HEK293 (cell line): Measurements from ENCODE around the gene ZMYND12.
A peak's percentile ranks its signal among the peaks of the same experiment; 100 is the strongest.

Source experiments
- CTCF ChIA-PET: fragments of 350-600 bp; formaldehyde crosslinking; extraction: SDS; loops from one replicate; lab custom pipeline; 2021; ENCODE audit warnings: antibody characterized with exemption; lab: Yijun Ruan, JAX
- POLR2A ChIA-PET: fragments of 300-600 bp; formaldehyde crosslinking; extraction: SDS; loops from one replicate; lab custom pipeline; 2020; ENCODE audit warnings: antibody characterized with exemption, inconsistent platforms; lab: Yijun Ruan, JAX
- H3K27ac ChIP-seq: fragments of 200-500 bp; sonication (Bioruptor generic); 2 replicates; pipeline ENCODE4 v1.5.1; 2014; ENCODE audit warnings: low read depth, low read length, control low read depth, inconsistent platforms; ENCODE audit errors: extremely low read depth
- H3K36me3 ChIP-seq, 2 experiments: fragments of 200-500 bp in 1 of 2; sonication (Bioruptor generic) in 1 of 2; 1 replicate in 1 of 2; 2 replicates in 1 of 2; pipeline ENCODE4 v1.5.1; 2014 to 2017; ENCODE audit warnings: inconsistent platforms in 2 of 2, low read length in 2 of 2; ENCODE audit not compliant: control insufficient read depth in 2 of 2, insufficient read depth in 1 of 2
- H3K4me1 ChIP-seq: fragments of 200-500 bp; sonication (Bioruptor generic); 2 replicates; pipeline ENCODE4 v1.5.1; 2014; ENCODE audit warnings: mild to moderate bottlenecking, low read length, inconsistent platforms; ENCODE audit not compliant: control insufficient read depth, insufficient read depth
- H3K4me3 ChIP-seq: 2 replicates; pipeline ENCODE4 v1.5.1; 2011; ENCODE audit warnings: low read depth, mild to moderate bottlenecking, control low read depth, low read length, moderate library complexity
- H3K9me3 ChIP-seq: fragments of 200-500 bp; sonication (Bioruptor generic); 2 replicates; pipeline ENCODE4 v1.5.1; 2014; ENCODE audit warnings: low read depth, low read length, inconsistent platforms; ENCODE audit not compliant: control insufficient read depth, insufficient read depth
- CTCF ChIP-seq: fragments of 450-650 bp; formaldehyde crosslinking; IDR thresholded peaks from 2 replicates; pipeline ENCODE4 v1.5.1; 2016; ENCODE audit warnings: missing biosample characterization, missing genetic modification characterization
- GLI2 ChIP-seq: fragments of 450-650 bp; formaldehyde crosslinking; IDR thresholded peaks from 2 replicates; pipeline ENCODE4; 2017; ENCODE audit warnings: missing biosample characterization, missing genetic modification characterization, low read depth, borderline replicate concordance
- HOXC10 ChIP-seq: sonication (generic); formaldehyde crosslinking; IDR thresholded peaks from 2 replicates; pipeline ENCODE4 v1.8.1; 2023; ENCODE audit warnings: mild to moderate bottlenecking, missing genetic modification reagents
- KLF1 ChIP-seq: fragments of 450-650 bp; formaldehyde crosslinking; IDR thresholded peaks from 2 replicates; pipeline ENCODE4 v1.5.1; 2016; ENCODE audit warnings: missing biosample characterization, missing genetic modification characterization
- KLF10 ChIP-seq: fragments of 450-650 bp; IDR thresholded peaks from 2 replicates; pipeline ENCODE4 v1.5.1; 2018; ENCODE audit warnings: missing biosample characterization, mild to moderate bottlenecking, missing genetic modification characterization
- OSR2 ChIP-seq: fragments of 450-650 bp; formaldehyde crosslinking; IDR thresholded peaks from 2 replicates; pipeline ENCODE4 v1.5.1; 2016; ENCODE audit warnings: missing biosample characterization, missing genetic modification characterization
- PRDM6 ChIP-seq: fragments of 450-650 bp; formaldehyde crosslinking; IDR thresholded peaks from 2 replicates; pipeline ENCODE4 v1.5.1; 2017; ENCODE audit warnings: missing biosample characterization, missing genetic modification characterization
- WT1 ChIP-seq: fragments of 450-650 bp; formaldehyde crosslinking; IDR thresholded peaks from 2 replicates; pipeline ENCODE4 v1.5.1; 2016; ENCODE audit warnings: missing biosample characterization, missing genetic modification characterization
- ZBTB1 ChIP-seq: fragments of 450-650 bp; formaldehyde crosslinking; IDR thresholded peaks from 2 replicates; pipeline ENCODE4 v1.5.1; 2016; ENCODE audit warnings: missing biosample characterization, missing genetic modification characterization
- ZFP3 ChIP-seq: fragments of 450-650 bp; formaldehyde crosslinking; IDR thresholded peaks from 2 replicates; pipeline ENCODE4 v1.5.1; 2016; ENCODE audit warnings: low read depth, missing biosample characterization, missing genetic modification characterization
- ZNF16 ChIP-seq: fragments of 450-650 bp; formaldehyde crosslinking; IDR thresholded peaks from 2 replicates; pipeline ENCODE4 v1.5.1; 2016; ENCODE audit warnings: low read depth, missing biosample characterization, missing genetic modification characterization
- ZNF184 ChIP-seq: fragments of 450-650 bp; IDR thresholded peaks from 2 replicates; pipeline ENCODE4 v1.5.1; 2018; ENCODE audit warnings: missing biosample characterization, mild to moderate bottlenecking, missing genetic modification characterization
- ZNF2 ChIP-seq: fragments of 450-650 bp; formaldehyde crosslinking; IDR thresholded peaks from 2 replicates; pipeline ENCODE4 v1.5.1; 2016; ENCODE audit warnings: missing biosample characterization, missing genetic modification characterization
- ZNF211 ChIP-seq: fragments of 450-650 bp; formaldehyde crosslinking; IDR thresholded peaks from 2 replicates; pipeline ENCODE4 v1.5.1; 2016; ENCODE audit warnings: low read depth, missing biosample characterization, missing genetic modification characterization
- ZNF221 ChIP-seq: fragments of 450-650 bp; formaldehyde crosslinking; IDR thresholded peaks from 2 replicates; pipeline ENCODE4 v1.5.1; 2017; ENCODE audit warnings: missing biosample characterization, missing genetic modification characterization, borderline replicate concordance
- ZNF24 ChIP-seq: fragments of 450-650 bp; formaldehyde crosslinking; IDR thresholded peaks from 2 replicates; pipeline ENCODE4 v1.5.1; 2016; ENCODE audit warnings: missing biosample characterization, missing genetic modification characterization
- ZNF394 ChIP-seq: fragments of 450-650 bp; formaldehyde crosslinking; IDR thresholded peaks from 2 replicates; pipeline ENCODE4 v1.5.1; 2016; ENCODE audit warnings: missing biosample characterization, missing genetic modification characterization, mild to moderate bottlenecking, moderate library complexity, borderline replicate concordance
- ZNF48 ChIP-seq: fragments of 450-650 bp; formaldehyde crosslinking; IDR thresholded peaks from 2 replicates; pipeline ENCODE4 v1.5.1; 2016; ENCODE audit warnings: missing biosample characterization, missing genetic modification characterization
- ZNF558 ChIP-seq: fragments of 450-650 bp; formaldehyde crosslinking; IDR thresholded peaks from 2 replicates; pipeline ENCODE4 v1.5.1; 2016; ENCODE audit warnings: missing biosample characterization, missing genetic modification characterization
- ZNF654 ChIP-seq: fragments of 450-650 bp; formaldehyde crosslinking; IDR thresholded peaks from 2 replicates; pipeline ENCODE4 v1.5.1; 2016; ENCODE audit warnings: low read depth, missing biosample characterization, missing genetic modification characterization
- ZNF664 ChIP-seq: fragments of 450-650 bp; formaldehyde crosslinking; IDR thresholded peaks from 2 replicates; pipeline ENCODE4 v1.5.1; 2016; ENCODE audit warnings: missing biosample characterization, missing genetic modification characterization
- ZNF677 ChIP-seq: fragments of 450-650 bp; IDR thresholded peaks from 2 replicates; pipeline ENCODE4 v1.5.0; 2018; ENCODE audit warnings: missing biosample characterization, mild to moderate bottlenecking, missing genetic modification characterization, moderate library complexity
- ZNF707 ChIP-seq: fragments of 450-650 bp; formaldehyde crosslinking; IDR thresholded peaks from 2 replicates; pipeline ENCODE4 v1.5.1; 2016; ENCODE audit warnings: missing biosample characterization, missing genetic modification characterization
- ZNF768 ChIP-seq: fragments of 450-650 bp; formaldehyde crosslinking; IDR thresholded peaks from 2 replicates; pipeline ENCODE4 v1.5.1; 2018; ENCODE audit warnings: missing biosample characterization, mild to moderate bottlenecking, missing genetic modification characterization

The ZMYND12 gene

GRCh38 chr1:42482635-42483153 is 26.9 kb upstream of the ZMYND12 start (continued):
- TF ChIP-seq PRDM6, result peak; percentile 39
- no peak for TF ChIP-seq ZNF24 (tag by site-specific recombination)
- no peak for TF ChIP-seq ZNF768 (tag by site-specific recombination)
- no peak for TF ChIP-seq CTCF (tag by site-specific recombination)
- TF ChIP-seq ZNF221 (tag by site-specific recombination), result no peak

- Histone ChIP-seq H3K27ac (no peak overlapping the region), H3K4me3 (no peak overlapping the region), H3K4me1 (0 out of 2 replicates have a peak, but pooled peaks cover 3% of the 10 kb centered on the region), H3K9me3 (no peaks in the 10 kb centered on the region), H3K36me3 (no peaks in the 10 kb centered on the region)
- CTCF ChIA-PET, result interaction anchor here (0.6 kb wide), 1 partner anchor 30 kb away, joined by 3 read pairs; no protein-coding TSS in a partner anchor
- TF ChIP-seq ZNF558 (no peak), ZNF211 (tag by site-specific recombination) (no peak), ZNF707 (tag by site-specific recombination) (no peak), ZNF2 (tag by site-specific recombination) (no peak)
- POLR2A ChIA-PET, result no interaction called here
These were observed 25.1 kb upstream of the ZMYND12 start for GRCh38 chr1:42480921-42481320.

GRCh38 chr1:42479621-42480020 is 23.8 kb upstream of the ZMYND12 start:
- Histone ChIP-seq H3K9me3 (no peaks in the 10 kb centered on the region), H3K36me3 (no peaks in the 10 kb centered on the region), H3K27ac (no peak overlapping the region), H3K4me3 (no peak overlapping the region), H3K4me1 (0 out of 2 replicates have a peak, but pooled peaks cover 3% of the 10 kb centered on the region)
- TF ChIP-seq ZNF16 (tag by site-specific recombination) (no peak), ZNF184 (tag by site-specific recombination) (no peak), WT1 (0 out of 2 replicates have a peak, but pooled peaks have one; percentile 47), KLF1 (tag by site-specific recombination) (no peak)
- POLR2A ChIA-PET, result interaction anchor here (0.7 kb wide), 1 partner anchor 96 kb away, joined by 3 read pairs; no protein-coding TSS in a partner anchor
- CTCF ChIA-PET, result interaction anchor here (0.6 kb wide), 2 partner anchors 154 to 234 kb away, joined by 3 to 6 read pairs; no protein-coding TSS in a partner anchor

- Histone ChIP-seq H3K9me3 (no peaks in the 10 kb centered on the region), H3K27ac (no peak overlapping the region), H3K36me3 (no peaks in the 10 kb centered on the region), H3K4me3 (no peak overlapping the region), H3K4me1 (0 out of 2 replicates have a peak, but pooled peaks cover 3% of the 10 kb centered on the region)
- no peak for TF ChIP-seq GLI2
- no peak for TF ChIP-seq ZNF394 (tag by site-specific recombination)
- TF ChIP-seq ZFP3 (tag by site-specific recombination), result no peak
- TF ChIP-seq ZNF677, result no peak
- no peak for TF ChIP-seq ZBTB1 (tag by site-specific recombination)
- no peak for TF ChIP-seq ZNF48 (tag by site-specific recombination)
- no peak for TF ChIP-seq ZNF707 (tag by site-specific recombination)
- no peak for TF ChIP-seq KLF10 (tag by site-specific recombination)
- TF ChIP-seq ZNF664 (tag by site-specific recombination), result no peak
- no peak for TF ChIP-seq HOXC10
- no peak for TF ChIP-seq ZNF654
- no peak for TF ChIP-seq OSR2 (tag by site-specific recombination)
- CTCF ChIA-PET, result no interaction called here
- POLR2A ChIA-PET, result no interaction called here
These were observed 22.0 kb upstream of the ZMYND12 start for GRCh38 chr1:42477775-42478174.
